Heart left ventricle (tissue), 13 donors: ENCODE data around the gene VAPB.

ENCODE experiments used
- POLR2A ChIP-seq, 2 donors: fragments of 450-650 bp; IDR thresholded peaks; one replicate each; pipeline ENCODE4 v1.6.1; 2017; ENCODE audit warnings: antibody characterized with exemption in 2 of 2, mild to moderate bottlenecking in 2 of 2, moderate library complexity in 2 of 2
- TF ChIP-seq, protein P1 (sequence below), 12 donors: fragments of 200-600 bp; sonication (generic) in 4 of 12; IDR thresholded peaks; one replicate each; pipeline versions ENCODE4 v1.5.0 to v1.8.0; 2018 to 2022; ENCODE audit warnings: antibody characterized with exemption in 12 of 12, mild to moderate bottlenecking in 5 of 12
- donor health status: ischemic (EF 13 %, LVEDD 7.1; RV severe dilation, severe dysfunction).
- donor health status: DM: no; HTN: yes; CAD: no.
- donor health status: DM: no; HTN: no; CAD: no.
- donor health status: ischemic (EF 25% LVEDD 6.9; RV normal size, moderate dysfunction).
- donor health status: ischemic (EF 25% LVEDD 5.7; RV mildly dilated, moderate dysfunction).
- donor health status: ischemic (EF 35%, LVEDD 5.7; RV mildly dilated, moderate dysfunction).
- donor health status: nonischemic (EF 11% LVEDD 7.7; RV severe dilation, severe dysfunction).
- donor health status: DM: yes; HTN: yes; CAD: no.
- donor health status: PGD.
- donor health status: ischemic (EF 29% LVEDD 5.4; RV normal size, mild dysfunction).
- donor health status: nonischemic (EF 23%, LVEDD 6.1; RV moderate dilation, normal function).

DNA sequence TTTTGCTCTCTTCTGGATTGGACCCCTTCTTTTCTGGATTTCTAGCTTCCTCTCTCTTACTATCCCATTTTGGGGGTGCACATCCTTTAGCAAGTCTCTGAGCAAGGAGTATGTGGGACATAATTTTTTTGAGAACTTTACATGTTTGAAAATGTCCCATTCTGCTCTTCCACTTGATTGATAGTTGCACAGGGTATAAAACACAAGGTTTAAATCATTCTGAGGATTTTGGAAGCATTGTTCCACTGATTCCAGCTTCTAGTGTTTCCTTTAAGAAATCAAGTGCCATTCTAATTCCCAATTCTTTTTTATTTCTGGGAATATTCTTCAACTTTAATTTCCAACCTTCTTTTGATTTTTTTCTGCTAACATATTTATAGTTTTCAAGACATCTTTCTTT, 65.4 kb downstream of the VAPB start:
- TF ChIP-seq, protein P1, sequence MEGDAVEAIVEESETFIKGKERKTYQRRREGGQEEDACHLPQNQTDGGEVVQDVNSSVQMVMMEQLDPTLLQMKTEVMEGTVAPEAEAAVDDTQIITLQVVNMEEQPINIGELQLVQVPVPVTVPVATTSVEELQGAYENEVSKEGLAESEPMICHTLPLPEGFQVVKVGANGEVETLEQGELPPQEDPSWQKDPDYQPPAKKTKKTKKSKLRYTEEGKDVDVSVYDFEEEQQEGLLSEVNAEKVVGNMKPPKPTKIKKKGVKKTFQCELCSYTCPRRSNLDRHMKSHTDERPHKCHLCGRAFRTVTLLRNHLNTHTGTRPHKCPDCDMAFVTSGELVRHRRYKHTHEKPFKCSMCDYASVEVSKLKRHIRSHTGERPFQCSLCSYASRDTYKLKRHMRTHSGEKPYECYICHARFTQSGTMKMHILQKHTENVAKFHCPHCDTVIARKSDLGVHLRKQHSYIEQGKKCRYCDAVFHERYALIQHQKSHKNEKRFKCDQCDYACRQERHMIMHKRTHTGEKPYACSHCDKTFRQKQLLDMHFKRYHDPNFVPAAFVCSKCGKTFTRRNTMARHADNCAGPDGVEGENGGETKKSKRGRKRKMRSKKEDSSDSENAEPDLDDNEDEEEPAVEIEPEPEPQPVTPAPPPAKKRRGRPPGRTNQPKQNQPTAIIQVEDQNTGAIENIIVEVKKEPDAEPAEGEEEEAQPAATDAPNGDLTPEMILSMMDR (IDR thresholded peaks at IDR 0.05): no peak
- no peak for TF ChIP-seq POLR2A (IDR thresholded peaks at IDR 0.05)
